ENCODE measurements around the gene COL6A2. TPM values are rescaled to one million over a fixed set of nuclear protein-coding genes. Genes with fewer than 3 reads are reported as not detected.

Gene COL6A2
- total RNA-seq, 1 experiment from 2014 or later: 87.0 TPM

DNA sequence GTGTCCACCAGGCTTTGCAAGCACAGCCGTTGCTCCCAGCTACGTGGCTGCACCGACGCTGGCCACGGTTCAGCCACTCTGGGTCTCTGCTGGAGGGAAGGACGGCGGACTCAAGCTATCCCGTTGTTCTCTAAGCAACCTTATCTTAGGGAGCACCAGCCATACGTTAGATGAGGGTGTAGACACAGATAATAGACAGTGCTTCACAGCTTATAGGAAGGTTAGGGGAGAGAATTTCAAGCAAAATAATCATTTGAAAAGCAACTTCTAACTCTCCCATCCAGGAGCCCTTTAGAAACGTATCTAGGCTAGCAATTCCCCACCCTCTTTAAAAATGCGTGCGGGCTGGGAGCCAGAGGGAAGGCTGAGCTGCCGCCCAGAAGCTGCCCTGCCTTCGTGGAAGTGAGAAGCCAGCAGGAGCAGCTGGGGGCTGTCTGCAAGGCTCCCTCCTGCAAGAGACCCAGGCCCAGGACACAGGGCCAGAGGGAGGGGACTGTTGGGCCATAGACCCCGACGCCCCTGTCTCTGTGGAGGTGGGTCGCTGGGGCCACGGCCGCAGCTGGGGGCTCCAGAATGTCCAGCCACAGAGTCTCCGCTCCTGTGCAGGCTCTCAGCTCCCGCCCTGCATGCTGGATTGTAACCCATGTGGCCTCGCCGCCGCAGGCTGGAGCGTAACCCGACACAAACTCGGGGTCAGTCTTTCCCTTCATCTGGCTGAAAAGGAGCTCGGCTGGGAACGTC, 31.2 kb upstream of the COL6A2 start:
- Histone ChIP-seq H3K9me3 (ENCODE audit: control insufficient read depth in 1 of 2, insufficient read depth in 1 of 2, low read depth in 1 of 2, low read length in 2 of 2) (peaks cover 6 to 13% of the 10 kb centered on the region in 2 experiments; a peak in 2 of 4 replicates), H3K79me2 (ENCODE audit: insufficient read depth, low read length) (no peaks in the 10 kb centered on the region), H3K4me2 (ENCODE audit: low read length) (no peak overlapping the region), H3K9me2 (ENCODE audit: insufficient read depth) (no peaks in the 10 kb centered on the region), H2AFZ (ENCODE audit: low read depth, low read length, poor library complexity, severe bottlenecking) (no peak overlapping the region), H3K4me3 (replicated peaks in 1 of 2; ENCODE audit: low read depth in 1 of 2, low read length in 2 of 2) (no peak overlapping the region), H3K4me1 (ENCODE audit: control insufficient read depth in 1 of 2, insufficient read depth in 2 of 2, low read length in 2 of 2) (no peaks in the 10 kb centered on the region), H3K9ac (ENCODE audit: low read length) (no peak overlapping the region), H3K27me3 (ENCODE audit: insufficient read depth, low read length) (no peaks in the 10 kb centered on the region), H3K36me3 (ENCODE audit: control insufficient read depth in 1 of 2, insufficient read depth in 2 of 2, low read length in 2 of 2) (no peaks in the 10 kb centered on the region), H3K27ac (ENCODE audit: low read depth, low read length) (no peak overlapping the region), H4K20me1 (ENCODE audit: insufficient read depth) (no peaks in the 10 kb centered on the region)
- intact Hi-C loops (cut with micrococcal nuclease): no loop called here
- RAD21 ChIA-PET (ENCODE audit: low non-redundant PET in 1 of 2, low total read pairs in 2 of 2, uncharacterized antibody in 2 of 2, unreplicated experiment in 2 of 2): no interaction called here
- POLR2A ChIA-PET: no interaction called here
- TF ChIP-seq TCF7L2 (IDR thresholded peaks at IDR 0.05; ENCODE audit: borderline replicate concordance, extremely low read depth, insufficient read depth, insufficient read length) (no peak), SP1 (IDR thresholded peaks at IDR 0.05; ENCODE audit: low read depth) (no peak)
- DNase-seq (ENCODE audit: low read depth, low spot score) (no peak), ATAC-seq (no peak)
- CTCF ChIA-PET: no interaction called here
- no TSS peak for BruUV-seq (replicated peaks)

GRCh38 chr21:46067505-46068201, 30.3 kb upstream of the COL6A2 start:
- H3K4me1 ChIP-seq (ENCODE audit: control insufficient read depth in 1 of 2, insufficient read depth in 2 of 2, low read length in 2 of 2): no peaks in the 10 kb centered on the region
- H3K4me2 ChIP-seq (ENCODE audit: low read length): no peak overlapping the region
- no peaks in the 10 kb centered on the region for H4K20me1 ChIP-seq (ENCODE audit: insufficient read depth)
- H3K4me3 ChIP-seq (replicated peaks in 1 of 2; ENCODE audit: low read depth in 1 of 2, low read length in 2 of 2): no peak overlapping the region
- H3K27ac ChIP-seq (ENCODE audit: low read depth, low read length): no peak overlapping the region
- intact Hi-C loops (cut with micrococcal nuclease): no loop called here
- H3K9ac ChIP-seq (ENCODE audit: low read length): no peak overlapping the region
- no peak overlapping the region for H2AFZ ChIP-seq (ENCODE audit: low read depth, low read length, poor library complexity, severe bottlenecking)
- BruUV-seq (replicated peaks): no TSS peak
- H3K9me3 ChIP-seq (ENCODE audit: control insufficient read depth in 1 of 2, insufficient read depth in 1 of 2, low read depth in 1 of 2, low read length in 2 of 2): peaks cover 3 to 7% of the 10 kb centered on the region in 2 experiments; a peak in 2 of 4 replicates
- ChIA-PET RAD21 (ENCODE audit: low non-redundant PET in 1 of 2, low total read pairs in 2 of 2, uncharacterized antibody in 2 of 2, unreplicated experiment in 2 of 2) (no interaction called here), POLR2A (no interaction called here), CTCF (no interaction called here)
- DNase-seq (ENCODE audit: low read depth, low spot score) (no peak), ATAC-seq (no peak)
- no peaks in the 10 kb centered on the region for H3K79me2 ChIP-seq (ENCODE audit: insufficient read depth, low read length)
- H3K9me2 ChIP-seq (ENCODE audit: insufficient read depth): no peaks in the 10 kb centered on the region
- H3K27me3 ChIP-seq (ENCODE audit: insufficient read depth, low read length): no peaks in the 10 kb centered on the region
- H3K36me3 ChIP-seq (ENCODE audit: control insufficient read depth in 1 of 2, insufficient read depth in 2 of 2, low read length in 2 of 2): no peaks in the 10 kb centered on the region
- TF ChIP-seq, protein P1, sequence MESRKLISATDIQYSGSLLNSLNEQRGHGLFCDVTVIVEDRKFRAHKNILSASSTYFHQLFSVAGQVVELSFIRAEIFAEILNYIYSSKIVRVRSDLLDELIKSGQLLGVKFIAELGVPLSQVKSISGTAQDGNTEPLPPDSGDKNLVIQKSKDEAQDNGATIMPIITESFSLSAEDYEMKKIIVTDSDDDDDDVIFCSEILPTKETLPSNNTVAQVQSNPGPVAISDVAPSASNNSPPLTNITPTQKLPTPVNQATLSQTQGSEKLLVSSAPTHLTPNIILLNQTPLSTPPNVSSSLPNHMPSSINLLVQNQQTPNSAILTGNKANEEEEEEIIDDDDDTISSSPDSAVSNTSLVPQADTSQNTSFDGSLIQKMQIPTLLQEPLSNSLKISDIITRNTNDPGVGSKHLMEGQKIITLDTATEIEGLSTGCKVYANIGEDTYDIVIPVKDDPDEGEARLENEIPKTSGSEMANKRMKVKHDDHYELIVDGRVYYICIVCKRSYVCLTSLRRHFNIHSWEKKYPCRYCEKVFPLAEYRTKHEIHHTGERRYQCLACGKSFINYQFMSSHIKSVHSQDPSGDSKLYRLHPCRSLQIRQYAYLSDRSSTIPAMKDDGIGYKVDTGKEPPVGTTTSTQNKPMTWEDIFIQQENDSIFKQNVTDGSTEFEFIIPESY (IDR thresholded peaks at IDR 0.05; ENCODE audit: extremely low read depth, insufficient replicate concordance, low read length): no peak
- TF ChIP-seq EZH2 (IDR thresholded peaks at IDR 0.05) (no peak), ELF1 (IDR thresholded peaks at IDR 0.05; ENCODE audit: borderline replicate concordance, low read depth) (no peak), SRF (IDR thresholded peaks at IDR 0.05; ENCODE audit: low read depth) (no peak), CTCF (IDR thresholded peaks at IDR 0.05 in 2 of 3, conservative IDR thresholded peaks at IDR 0.05 in 1 of 3; ENCODE audit: borderline replicate concordance in 1 of 3, insufficient read depth in 1 of 3, low read depth in 2 of 3, low read length in 2 of 3) (no peak), JUND (IDR thresholded peaks at IDR 0.05) (no peak), FOSL1 (IDR thresholded peaks at IDR 0.05; ENCODE audit: low read depth) (no peak), ZFX (IDR thresholded peaks at IDR 0.05) (no peak), REST (IDR thresholded peaks at IDR 0.05; ENCODE audit: low read depth) (no peak)

Data from HCT116 (cell line).